Measurements from ENCODE around the gene UVRAG. TPM values are rescaled to one million over a fixed set of nuclear protein-coding genes. Genes with fewer than 3 reads are reported as not detected.

The UVRAG gene
- total and polyA plus RNA-seq, 2 of the 4 experiments (the other 2 are of a cell fraction): 5.6 to 10.9 TPM

DNA sequence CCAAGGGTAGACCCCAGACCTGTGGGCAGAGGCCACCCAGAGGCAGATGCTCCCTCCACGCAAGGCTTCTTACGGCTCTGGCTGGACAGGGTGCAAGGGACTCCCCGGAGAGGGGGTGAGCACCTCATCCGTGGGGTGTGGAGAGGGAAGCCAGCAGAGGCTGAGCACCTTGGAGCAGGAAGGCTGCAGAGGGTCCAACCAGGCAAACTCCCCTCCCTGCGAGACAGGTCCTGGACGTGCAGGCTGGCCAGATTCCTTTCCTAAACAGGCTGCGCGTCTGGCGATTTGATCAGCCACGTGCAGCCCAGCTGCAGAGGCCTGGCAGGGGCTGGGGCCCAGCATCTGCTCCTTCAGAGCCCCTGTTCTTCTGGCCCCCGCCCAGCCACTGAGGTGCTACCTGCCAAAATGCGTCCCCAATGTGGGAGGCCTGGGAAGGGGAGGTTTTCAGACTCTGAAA lies 342.0 kb downstream of the UVRAG start:
- H3K4me3 ChIP-seq (ENCODE audit: insufficient read depth, low read depth, low read length): no peak overlapping the region
- H4K8ac ChIP-seq (ENCODE audit: low read depth in 2 of 2, low read length in 2 of 2): no peak overlapping the region
- H3K9me1 ChIP-seq (ENCODE audit: insufficient read depth, low read length): no peaks in the 10 kb centered on the region
- no peaks in the 10 kb centered on the region for H4K20me1 ChIP-seq (ENCODE audit: insufficient read depth, low read length)
- DNase-seq (no peak), ATAC-seq (ENCODE audit: low read depth) (no peak)
- peaks cover 4% of the 10 kb centered on the region; the same call in 1 of the 2 replicates for H3K4me1 ChIP-seq (ENCODE audit: control insufficient read depth, insufficient read depth, low read length)
- no peak overlapping the region for H3K56ac ChIP-seq (ENCODE audit: extremely low read depth, insufficient read depth, low read length)
- no peak overlapping the region for H3K14ac ChIP-seq (replicated peaks; ENCODE audit: low read depth, low read length)
- H3K23ac ChIP-seq (ENCODE audit: low read depth, low read length): no peak overlapping the region
- intact Hi-C loops (cut with micrococcal nuclease) (no loop called here), dilution Hi-C loops (cut with HindIII; ENCODE audit: low sequenced_read_pairs, unreplicated experiment) (no loop called here), in situ Hi-C loops (cut with MboI; ENCODE audit: low sequenced_read_pairs) (no loop called here)
- H2BK15ac ChIP-seq (ENCODE audit: low read depth, low read length): no peak overlapping the region
- H3K27ac ChIP-seq (ENCODE audit: insufficient read depth, low read length): no peak overlapping the region
- no peaks in the 10 kb centered on the region for H3K79me1 ChIP-seq (ENCODE audit: low read depth in 1 of 2, low read length in 2 of 2)
- POLR2A ChIA-PET (ENCODE audit: unreplicated experiment): no interaction called here
- no peak overlapping the region for H3K4me2 ChIP-seq (ENCODE audit: low read depth, low read length)
- WGBS, 2 experiments (ENCODE audit: extremely low coverage in 2 of 2, insufficient read length in 1 of 2): 72% methylated on average over 5 of the region's 12 CpGs; no CpG with 5 or more reads in 1 of the 2 experiments
- H3K9me3 ChIP-seq (ENCODE audit: control insufficient read depth, insufficient read depth, low read length): no peaks in the 10 kb centered on the region
- CTCF ChIA-PET: no interaction called here
- no peak overlapping the region for H2AK9ac ChIP-seq (replicated peaks; ENCODE audit: low read depth, low read length, poor library complexity)
- no peak overlapping the region for H4K91ac ChIP-seq (ENCODE audit: insufficient read depth, low read depth, low read length)
- no peak overlapping the region for H2BK20ac ChIP-seq (ENCODE audit: low read depth, low read length)
- no peak overlapping the region for H2BK5ac ChIP-seq (ENCODE audit: low read depth, low read length, poor library complexity, severe bottlenecking)
- H3K9ac ChIP-seq (ENCODE audit: low read depth, low read length): no peak overlapping the region
- peaks cover 36% of the 10 kb centered on the region for H3K27me3 ChIP-seq (ENCODE audit: control insufficient read depth, insufficient read depth, low read length)
- no peak overlapping the region for H3K18ac ChIP-seq (ENCODE audit: low read depth, low read length)
- no peak overlapping the region for H3K4ac ChIP-seq (ENCODE audit: low read depth, low read length)
- no TSS peak for BruUV-seq (replicated peaks)
- H2AFZ ChIP-seq (replicated peaks; ENCODE audit: low read length, poor library complexity): peak overlapping the region; percentile 48
- H2BK120ac ChIP-seq (ENCODE audit: low read depth, low read length): no peak overlapping the region
- TF ChIP-seq, protein P1, sequence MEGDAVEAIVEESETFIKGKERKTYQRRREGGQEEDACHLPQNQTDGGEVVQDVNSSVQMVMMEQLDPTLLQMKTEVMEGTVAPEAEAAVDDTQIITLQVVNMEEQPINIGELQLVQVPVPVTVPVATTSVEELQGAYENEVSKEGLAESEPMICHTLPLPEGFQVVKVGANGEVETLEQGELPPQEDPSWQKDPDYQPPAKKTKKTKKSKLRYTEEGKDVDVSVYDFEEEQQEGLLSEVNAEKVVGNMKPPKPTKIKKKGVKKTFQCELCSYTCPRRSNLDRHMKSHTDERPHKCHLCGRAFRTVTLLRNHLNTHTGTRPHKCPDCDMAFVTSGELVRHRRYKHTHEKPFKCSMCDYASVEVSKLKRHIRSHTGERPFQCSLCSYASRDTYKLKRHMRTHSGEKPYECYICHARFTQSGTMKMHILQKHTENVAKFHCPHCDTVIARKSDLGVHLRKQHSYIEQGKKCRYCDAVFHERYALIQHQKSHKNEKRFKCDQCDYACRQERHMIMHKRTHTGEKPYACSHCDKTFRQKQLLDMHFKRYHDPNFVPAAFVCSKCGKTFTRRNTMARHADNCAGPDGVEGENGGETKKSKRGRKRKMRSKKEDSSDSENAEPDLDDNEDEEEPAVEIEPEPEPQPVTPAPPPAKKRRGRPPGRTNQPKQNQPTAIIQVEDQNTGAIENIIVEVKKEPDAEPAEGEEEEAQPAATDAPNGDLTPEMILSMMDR (conservative IDR thresholded peaks at IDR 0.05; ENCODE audit: low read depth, low read length): no peak
- TF ChIP-seq RFX5 (IDR thresholded peaks at IDR 0.05; ENCODE audit: low read depth, low read length) (no peak), RAD21 (IDR thresholded peaks at IDR 0.05; ENCODE audit: low read length) (no peak), NFE2L2 (IDR thresholded peaks at IDR 0.05; ENCODE audit: low read depth, low read length) (no peak), SMC3 (IDR thresholded peaks at IDR 0.05; ENCODE audit: low read depth, low read length) (no peak), RCOR1 (IDR thresholded peaks at IDR 0.05; ENCODE audit: insufficient replicate concordance, low read length) (no peak), MAZ (IDR thresholded peaks at IDR 0.05; ENCODE audit: borderline replicate concordance, low read depth, low read length) (no peak), FOS (IDR thresholded peaks at IDR 0.05; ENCODE audit: low read depth, low read length) (no peak), MAFK (IDR thresholded peaks at IDR 0.05; ENCODE audit: low read depth, low read length) (no peak), BHLHE40 (IDR thresholded peaks at IDR 0.05; ENCODE audit: low read depth, low read length) (no peak), POLR2A (IDR thresholded peaks at IDR 0.05; ENCODE audit: low read depth, low read length) (no peak), CHD1 (IDR thresholded peaks at IDR 0.05; ENCODE audit: low read depth, low read length) (no peak), MXI1 (IDR thresholded peaks at IDR 0.05; ENCODE audit: borderline replicate concordance, low read depth, low read length) (no peak), CEBPB (IDR thresholded peaks at IDR 0.05; ENCODE audit: low read depth, low read length) (no peak)
- TF ChIP-seq, protein P2, sequence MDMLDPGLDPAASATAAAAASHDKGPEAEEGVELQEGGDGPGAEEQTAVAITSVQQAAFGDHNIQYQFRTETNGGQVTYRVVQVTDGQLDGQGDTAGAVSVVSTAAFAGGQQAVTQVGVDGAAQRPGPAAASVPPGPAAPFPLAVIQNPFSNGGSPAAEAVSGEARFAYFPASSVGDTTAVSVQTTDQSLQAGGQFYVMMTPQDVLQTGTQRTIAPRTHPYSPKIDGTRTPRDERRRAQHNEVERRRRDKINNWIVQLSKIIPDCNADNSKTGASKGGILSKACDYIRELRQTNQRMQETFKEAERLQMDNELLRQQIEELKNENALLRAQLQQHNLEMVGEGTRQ (IDR thresholded peaks at IDR 0.05; ENCODE audit: low read depth, low read length): no peak
- TF ChIP-seq, protein P3, sequence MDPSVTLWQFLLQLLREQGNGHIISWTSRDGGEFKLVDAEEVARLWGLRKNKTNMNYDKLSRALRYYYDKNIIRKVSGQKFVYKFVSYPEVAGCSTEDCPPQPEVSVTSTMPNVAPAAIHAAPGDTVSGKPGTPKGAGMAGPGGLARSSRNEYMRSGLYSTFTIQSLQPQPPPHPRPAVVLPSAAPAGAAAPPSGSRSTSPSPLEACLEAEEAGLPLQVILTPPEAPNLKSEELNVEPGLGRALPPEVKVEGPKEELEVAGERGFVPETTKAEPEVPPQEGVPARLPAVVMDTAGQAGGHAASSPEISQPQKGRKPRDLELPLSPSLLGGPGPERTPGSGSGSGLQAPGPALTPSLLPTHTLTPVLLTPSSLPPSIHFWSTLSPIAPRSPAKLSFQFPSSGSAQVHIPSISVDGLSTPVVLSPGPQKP (IDR thresholded peaks at IDR 0.05; ENCODE audit: borderline replicate concordance, low read depth, low read length): no peak
- no peak overlapping the region for H4K5ac ChIP-seq (ENCODE audit: low read depth, low read length)
- no peak overlapping the region for H2AK5ac ChIP-seq (ENCODE audit: low read depth, low read length)
- no peaks in the 10 kb centered on the region for H3K36me3 ChIP-seq (ENCODE audit: control insufficient read depth, insufficient read depth, low read length)

All from IMR-90 (cell line).